ENCODE measurements around the gene SMARCD3. TPM values are rescaled to one million over a fixed set of nuclear protein-coding genes. Genes with fewer than 3 reads are reported as not detected.

The SMARCD3 gene
- total and polyA plus RNA-seq, 2 experiments from 2014 or later = 3.3 to 4.0 TPM

- H3K36me3 Mint-ChIP-seq (ENCODE audit: low read depth) = peaks cover 9% of the 10 kb centered on the region; the same call in 2 of the 3 replicates
- no peak overlapping the region for H3K4me2 ChIP-seq
- H3K79me2 ChIP-seq (replicated peaks; ENCODE audit: insufficient read depth) = no peaks in the 10 kb centered on the region
- H4K20me1 ChIP-seq (replicated peaks; ENCODE audit: insufficient read depth) = no peaks in the 10 kb centered on the region; the same call in 1 of the 2 replicates
- H3K4me3 ChIP-seq = no peak overlapping the region
- H3K27ac ChIP-seq (ENCODE audit: low read depth) = no peak overlapping the region
- H3K27ac Mint-ChIP-seq = no peak overlapping the region
- no peak overlapping the region for H3K4me3 Mint-ChIP-seq
- no peaks in the 10 kb centered on the region for H3F3A ChIP-seq (replicated peaks; ENCODE audit: low read depth)
- 0 out of 2 replicates have a peak, but pooled peaks cover 4% of the 10 kb centered on the region for H3K36me3 ChIP-seq (ENCODE audit: insufficient read depth)
- no peaks in the 10 kb centered on the region for H3K27me3 ChIP-seq (ENCODE audit: insufficient read depth)
- no peaks in the 10 kb centered on the region for H3K9me3 Mint-ChIP-seq
- H3K9me2 ChIP-seq (ENCODE audit: insufficient read depth) = no peaks in the 10 kb centered on the region
- H3K4me1 Mint-ChIP-seq = peaks cover 15% of the 10 kb centered on the region
- peaks cover 7% of the 10 kb centered on the region for H3K4me1 ChIP-seq (ENCODE audit: insufficient read depth)
- TF ChIP-seq ZNF114 (CRISPR knock-in tag; IDR thresholded peaks at IDR 0.05) = no peak
- TF ChIP-seq STAT1 (IDR thresholded peaks at IDR 0.05; ENCODE audit: unreplicated experiment) = no peak
- no peak for TF ChIP-seq NANOG (IDR thresholded peaks at IDR 0.05; ENCODE audit: borderline replicate concordance)
- TF ChIP-seq, protein P1, sequence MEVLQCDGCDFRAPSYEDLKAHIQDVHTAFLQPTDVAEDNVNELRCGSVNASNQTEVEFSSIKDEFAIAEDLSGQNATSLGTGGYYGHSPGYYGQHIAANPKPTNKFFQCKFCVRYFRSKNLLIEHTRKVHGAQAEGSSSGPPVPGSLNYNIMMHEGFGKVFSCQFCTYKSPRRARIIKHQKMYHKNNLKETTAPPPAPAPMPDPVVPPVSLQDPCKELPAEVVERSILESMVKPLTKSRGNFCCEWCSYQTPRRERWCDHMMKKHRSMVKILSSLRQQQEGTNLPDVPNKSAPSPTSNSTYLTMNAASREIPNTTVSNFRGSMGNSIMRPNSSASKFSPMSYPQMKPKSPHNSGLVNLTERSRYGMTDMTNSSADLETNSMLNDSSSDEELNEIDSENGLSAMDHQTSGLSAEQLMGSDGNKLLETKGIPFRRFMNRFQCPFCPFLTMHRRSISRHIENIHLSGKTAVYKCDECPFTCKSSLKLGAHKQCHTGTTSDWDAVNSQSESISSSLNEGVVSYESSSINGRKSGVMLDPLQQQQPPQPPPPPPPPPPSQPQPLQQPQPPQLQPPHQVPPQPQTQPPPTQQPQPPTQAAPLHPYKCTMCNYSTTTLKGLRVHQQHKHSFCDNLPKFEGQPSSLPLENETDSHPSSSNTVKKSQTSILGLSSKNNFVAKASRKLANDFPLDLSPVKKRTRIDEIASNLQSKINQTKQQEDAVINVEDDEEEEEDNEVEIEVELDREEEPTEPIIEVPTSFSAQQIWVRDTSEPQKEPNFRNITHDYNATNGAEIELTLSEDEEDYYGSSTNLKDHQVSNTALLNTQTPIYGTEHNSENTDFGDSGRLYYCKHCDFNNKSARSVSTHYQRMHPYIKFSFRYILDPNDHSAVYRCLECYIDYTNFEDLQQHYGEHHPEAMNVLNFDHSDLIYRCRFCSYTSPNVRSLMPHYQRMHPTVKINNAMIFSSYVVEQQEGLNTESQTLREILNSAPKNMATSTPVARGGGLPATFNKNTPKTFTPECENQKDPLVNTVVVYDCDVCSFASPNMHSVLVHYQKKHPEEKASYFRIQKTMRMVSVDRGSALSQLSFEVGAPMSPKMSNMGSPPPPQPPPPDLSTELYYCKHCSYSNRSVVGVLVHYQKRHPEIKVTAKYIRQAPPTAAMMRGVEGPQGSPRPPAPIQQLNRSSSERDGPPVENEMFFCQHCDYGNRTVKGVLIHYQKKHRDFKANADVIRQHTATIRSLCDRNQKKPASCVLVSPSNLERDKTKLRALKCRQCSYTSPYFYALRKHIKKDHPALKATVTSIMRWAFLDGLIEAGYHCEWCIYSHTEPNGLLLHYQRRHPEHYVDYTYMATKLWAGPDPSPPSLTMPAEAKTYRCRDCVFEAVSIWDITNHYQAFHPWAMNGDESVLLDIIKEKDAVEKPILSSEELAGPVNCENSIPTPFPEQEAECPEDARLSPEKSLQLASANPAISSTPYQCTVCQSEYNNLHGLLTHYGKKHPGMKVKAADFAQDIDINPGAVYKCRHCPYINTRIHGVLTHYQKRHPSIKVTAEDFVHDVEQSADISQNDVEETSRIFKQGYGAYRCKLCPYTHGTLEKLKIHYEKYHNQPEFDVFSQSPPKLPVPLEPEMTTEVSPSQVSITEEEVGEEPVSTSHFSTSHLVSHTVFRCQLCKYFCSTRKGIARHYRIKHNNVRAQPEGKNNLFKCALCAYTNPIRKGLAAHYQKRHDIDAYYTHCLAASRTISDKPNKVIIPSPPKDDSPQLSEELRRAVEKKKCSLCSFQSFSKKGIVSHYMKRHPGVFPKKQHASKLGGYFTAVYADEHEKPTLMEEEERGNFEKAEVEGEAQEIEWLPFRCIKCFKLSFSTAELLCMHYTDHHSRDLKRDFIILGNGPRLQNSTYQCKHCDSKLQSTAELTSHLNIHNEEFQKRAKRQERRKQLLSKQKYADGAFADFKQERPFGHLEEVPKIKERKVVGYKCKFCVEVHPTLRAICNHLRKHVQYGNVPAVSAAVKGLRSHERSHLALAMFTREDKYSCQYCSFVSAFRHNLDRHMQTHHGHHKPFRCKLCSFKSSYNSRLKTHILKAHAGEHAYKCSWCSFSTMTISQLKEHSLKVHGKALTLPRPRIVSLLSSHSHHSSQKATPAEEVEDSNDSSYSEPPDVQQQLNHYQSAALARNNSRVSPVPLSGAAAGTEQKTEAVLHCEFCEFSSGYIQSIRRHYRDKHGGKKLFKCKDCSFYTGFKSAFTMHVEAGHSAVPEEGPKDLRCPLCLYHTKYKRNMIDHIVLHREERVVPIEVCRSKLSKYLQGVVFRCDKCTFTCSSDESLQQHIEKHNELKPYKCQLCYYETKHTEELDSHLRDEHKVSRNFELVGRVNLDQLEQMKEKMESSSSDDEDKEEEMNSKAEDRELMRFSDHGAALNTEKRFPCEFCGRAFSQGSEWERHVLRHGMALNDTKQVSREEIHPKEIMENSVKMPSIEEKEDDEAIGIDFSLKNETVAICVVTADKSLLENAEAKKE (CRISPR knock-in tag; IDR thresholded peaks at IDR 0.05) = no peak
- no peak for TF ChIP-seq ETS1 (IDR thresholded peaks at IDR 0.05)
- TF ChIP-seq CREB1 (CRISPR knock-in tag; IDR thresholded peaks at IDR 0.05; ENCODE audit: low read depth) = no peak
- no peak for TF ChIP-seq POLR2AphosphoS5 (IDR thresholded peaks at IDR 0.05; ENCODE audit: low read depth)
- TF ChIP-seq JUNB (IDR thresholded peaks at IDR 0.05; ENCODE audit: unreplicated experiment) = no peak
- TF ChIP-seq, protein P2, sequence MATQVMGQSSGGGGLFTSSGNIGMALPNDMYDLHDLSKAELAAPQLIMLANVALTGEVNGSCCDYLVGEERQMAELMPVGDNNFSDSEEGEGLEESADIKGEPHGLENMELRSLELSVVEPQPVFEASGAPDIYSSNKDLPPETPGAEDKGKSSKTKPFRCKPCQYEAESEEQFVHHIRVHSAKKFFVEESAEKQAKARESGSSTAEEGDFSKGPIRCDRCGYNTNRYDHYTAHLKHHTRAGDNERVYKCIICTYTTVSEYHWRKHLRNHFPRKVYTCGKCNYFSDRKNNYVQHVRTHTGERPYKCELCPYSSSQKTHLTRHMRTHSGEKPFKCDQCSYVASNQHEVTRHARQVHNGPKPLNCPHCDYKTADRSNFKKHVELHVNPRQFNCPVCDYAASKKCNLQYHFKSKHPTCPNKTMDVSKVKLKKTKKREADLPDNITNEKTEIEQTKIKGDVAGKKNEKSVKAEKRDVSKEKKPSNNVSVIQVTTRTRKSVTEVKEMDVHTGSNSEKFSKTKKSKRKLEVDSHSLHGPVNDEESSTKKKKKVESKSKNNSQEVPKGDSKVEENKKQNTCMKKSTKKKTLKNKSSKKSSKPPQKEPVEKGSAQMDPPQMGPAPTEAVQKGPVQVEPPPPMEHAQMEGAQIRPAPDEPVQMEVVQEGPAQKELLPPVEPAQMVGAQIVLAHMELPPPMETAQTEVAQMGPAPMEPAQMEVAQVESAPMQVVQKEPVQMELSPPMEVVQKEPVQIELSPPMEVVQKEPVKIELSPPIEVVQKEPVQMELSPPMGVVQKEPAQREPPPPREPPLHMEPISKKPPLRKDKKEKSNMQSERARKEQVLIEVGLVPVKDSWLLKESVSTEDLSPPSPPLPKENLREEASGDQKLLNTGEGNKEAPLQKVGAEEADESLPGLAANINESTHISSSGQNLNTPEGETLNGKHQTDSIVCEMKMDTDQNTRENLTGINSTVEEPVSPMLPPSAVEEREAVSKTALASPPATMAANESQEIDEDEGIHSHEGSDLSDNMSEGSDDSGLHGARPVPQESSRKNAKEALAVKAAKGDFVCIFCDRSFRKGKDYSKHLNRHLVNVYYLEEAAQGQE (IDR thresholded peaks at IDR 0.05; ENCODE audit: unreplicated experiment) = no peak
- TF ChIP-seq EZH2phosphoT487 (IDR thresholded peaks at IDR 0.05; ENCODE audit: unreplicated experiment) = no peak
- TF ChIP-seq ZNF331 (CRISPR knock-in tag; IDR thresholded peaks at IDR 0.05; ENCODE audit: low read depth) = no peak
- no peak for TF ChIP-seq EZH2 (IDR thresholded peaks at IDR 0.05; ENCODE audit: low read depth, unreplicated experiment)
- TF ChIP-seq CTCF (conservative IDR thresholded peaks at IDR 0.05; ENCODE audit: low read depth in 2 of 2) = no peak
- DNase-seq (ENCODE audit: low spot score) = no peak
- peaks cover 17% of the 10 kb centered on the region for H3K27me3 Mint-ChIP-seq (ENCODE audit: insufficient read depth, low read depth, poor library complexity)
- ATAC-seq = no peak
- no peak overlapping the region for H2AFZ ChIP-seq
These were observed 40.7 kb downstream of the SMARCD3 start for GRCh38 chr7:151207804-151208203.

Measured in GM23338 (cell line).